GM19438 (cell line): ENCODE results near the gene SPARCL1.
A peak's percentile ranks its signal among the peaks of the same experiment; 100 is the strongest.
"Not testable (repeated sequence)": the region's sequence is repeated elsewhere in the genome, so short reads cannot be mapped to it uniquely, and the experiment has no call there.

ENCODE experiments used
- ATAC-seq: cut with Tn5 transposase; IDR thresholded peaks from one replicate; pipeline ENCODE4 v1.9.1; 2021; ENCODE audit warnings: low read depth; ENCODE audit not compliant: unreplicated experiment

Gene SPARCL1

DNA sequence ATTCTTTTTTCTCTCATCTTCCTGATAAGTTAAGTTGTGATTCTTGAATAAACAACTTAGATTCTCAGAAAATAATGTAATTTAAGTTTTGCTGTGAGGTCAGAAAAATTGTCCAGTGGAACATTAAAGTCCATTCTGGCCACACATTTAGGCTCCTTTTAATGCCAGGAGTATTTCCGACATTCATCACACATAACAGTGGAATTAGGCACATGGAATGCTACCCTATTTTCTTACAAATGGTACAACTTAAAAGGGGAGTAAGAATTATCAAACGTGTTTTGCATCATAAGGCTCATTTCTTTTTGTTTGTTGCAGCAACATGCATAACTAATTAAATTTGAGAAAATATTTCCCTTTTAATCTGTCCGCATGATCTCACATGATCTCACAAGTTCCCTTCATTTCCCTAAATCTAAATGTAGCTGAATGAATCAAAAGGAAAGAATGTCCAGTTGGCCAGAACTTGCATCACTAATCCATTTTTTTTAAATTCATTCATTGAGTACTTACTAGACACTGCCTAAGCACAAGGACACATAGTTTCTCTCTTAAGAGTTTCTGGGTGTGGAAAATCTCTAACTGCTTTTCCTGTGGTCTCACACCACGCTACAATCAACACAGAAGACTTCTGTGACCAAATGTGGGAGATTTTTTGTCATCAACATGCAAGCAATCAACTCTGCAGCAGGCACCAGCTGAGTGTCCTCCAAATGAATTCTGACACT is 22.0 kb downstream of the SPARCL1 start:
- no peak for ATAC-seq

DNA sequence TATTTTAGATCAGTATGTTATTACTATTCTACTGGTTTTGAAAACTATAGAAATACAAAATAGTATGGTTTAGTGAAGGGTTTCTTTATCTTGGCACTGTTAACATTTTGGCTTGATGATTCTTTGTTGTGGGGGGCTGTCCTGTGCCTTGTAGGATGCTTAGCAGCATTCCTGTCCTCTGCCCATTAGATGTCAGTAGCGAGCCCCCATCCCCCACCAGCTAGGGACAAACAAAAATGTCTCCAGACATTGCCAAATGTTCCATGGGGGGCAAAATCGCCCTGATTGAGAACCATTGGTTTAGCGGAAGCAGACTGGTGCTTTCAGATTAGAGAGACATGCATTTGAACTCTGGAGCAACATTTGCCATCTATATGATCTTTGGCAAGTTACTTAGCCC is 23.3 kb downstream of the SPARCL1 start:
- no peak for ATAC-seq

DNA sequence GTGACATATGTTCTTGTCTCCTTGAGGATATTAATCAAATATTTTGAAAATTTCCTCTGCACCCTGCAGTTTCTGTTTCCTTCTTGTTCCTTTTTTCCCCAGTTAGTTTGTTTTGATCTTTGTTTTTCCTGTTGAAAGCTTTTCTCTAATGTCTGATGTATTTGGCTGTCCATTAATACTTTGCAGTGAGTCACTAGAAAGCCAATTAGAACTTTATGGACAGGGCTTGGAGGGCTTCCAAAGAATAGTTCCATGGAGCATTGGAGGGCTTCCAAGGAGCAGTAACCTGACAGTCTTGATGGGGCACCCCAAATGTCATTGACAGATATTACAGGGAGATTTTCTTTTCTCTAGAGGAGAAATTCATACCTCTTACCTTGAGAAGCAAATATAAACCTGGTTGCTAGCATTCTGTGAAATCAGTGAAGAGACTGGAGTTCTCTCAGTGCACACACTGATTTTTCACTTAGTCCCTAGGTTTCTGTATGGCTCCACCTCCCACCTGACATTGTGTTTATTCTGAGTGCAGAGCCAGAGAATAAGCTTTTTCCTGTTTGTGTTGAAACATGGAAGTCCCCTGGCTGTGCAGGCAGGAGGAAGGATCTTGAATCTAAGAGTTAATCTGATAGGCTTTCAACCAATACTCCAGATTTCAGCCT is 26.5 kb downstream of the SPARCL1 start:
- ATAC-seq, result no peak

DNA sequence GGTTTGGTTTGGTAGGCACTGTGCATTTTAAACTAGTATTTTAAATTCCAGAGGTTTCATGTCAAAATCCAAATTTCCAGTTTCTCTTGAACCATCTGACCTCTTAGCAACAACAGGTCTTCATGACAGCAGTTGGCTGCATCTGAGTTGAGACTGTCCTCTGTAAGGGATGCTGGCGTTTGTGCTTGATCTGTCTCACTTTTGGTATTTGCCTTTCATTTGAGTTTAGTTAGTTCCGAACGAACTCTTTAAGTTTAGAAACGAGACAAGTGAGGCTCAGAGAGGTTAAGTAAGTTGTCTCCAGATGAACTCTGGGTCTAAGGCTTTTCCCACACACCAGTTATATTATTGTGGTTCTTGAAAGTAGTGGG is 29.1 kb downstream of the SPARCL1 start:
- peak; percentile 46 for ATAC-seq

DNA sequence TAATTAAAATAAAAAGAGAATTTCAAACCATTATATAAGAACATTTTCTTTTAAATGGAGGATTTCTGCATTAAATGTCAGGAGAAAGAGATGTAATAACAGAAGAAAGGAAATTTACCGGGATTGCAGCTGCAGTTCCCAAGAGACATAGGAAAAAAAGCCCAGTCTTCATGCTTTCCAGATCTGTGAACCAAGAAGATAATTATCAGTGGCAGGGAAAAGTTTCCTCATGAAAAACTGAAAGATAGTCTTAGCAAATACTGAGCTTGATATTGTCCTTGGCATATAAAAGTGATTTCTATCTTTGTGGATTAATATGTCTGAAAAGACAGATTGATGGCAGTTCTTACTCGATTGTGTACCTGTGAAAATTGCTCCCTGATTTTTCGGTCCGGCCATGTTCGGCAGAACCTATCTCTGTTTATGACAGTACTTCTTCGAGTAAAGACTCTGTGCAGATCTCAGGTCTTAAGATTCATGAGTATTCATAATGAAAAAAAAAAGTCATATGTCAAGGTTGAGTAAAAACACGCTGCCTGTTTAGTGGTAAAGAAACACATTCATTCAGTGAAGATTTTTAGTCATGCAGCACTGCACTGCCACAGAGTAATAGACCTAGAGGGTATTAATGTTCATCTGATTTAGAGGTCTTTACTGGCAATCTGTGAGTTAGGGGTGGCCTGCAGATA is 29.6 kb downstream of the SPARCL1 start:
- ATAC-seq, result peak; percentile 57

DNA sequence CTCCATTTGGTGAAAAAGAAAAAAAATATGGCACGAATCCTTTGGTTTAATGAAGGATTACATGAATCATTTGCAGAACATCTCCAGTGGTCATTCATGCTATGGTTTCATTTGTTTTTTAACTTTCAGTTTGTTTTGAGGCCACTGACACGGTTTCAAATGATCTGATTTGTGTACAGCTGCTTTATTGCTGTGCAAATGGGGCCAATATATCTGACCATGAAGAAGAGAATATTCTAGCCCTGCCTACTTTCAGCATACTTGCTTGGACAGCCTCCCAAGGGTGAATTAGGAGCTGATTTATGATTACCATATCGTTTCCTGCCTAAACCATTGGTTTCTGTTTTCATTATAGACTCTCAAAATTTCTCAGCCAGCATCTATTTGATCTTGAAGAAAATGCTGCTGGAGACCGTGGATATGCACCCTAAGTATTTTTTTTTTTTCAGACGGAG is 30.7 kb downstream of the SPARCL1 start:
- ATAC-seq, result peak; percentile 66

DNA sequence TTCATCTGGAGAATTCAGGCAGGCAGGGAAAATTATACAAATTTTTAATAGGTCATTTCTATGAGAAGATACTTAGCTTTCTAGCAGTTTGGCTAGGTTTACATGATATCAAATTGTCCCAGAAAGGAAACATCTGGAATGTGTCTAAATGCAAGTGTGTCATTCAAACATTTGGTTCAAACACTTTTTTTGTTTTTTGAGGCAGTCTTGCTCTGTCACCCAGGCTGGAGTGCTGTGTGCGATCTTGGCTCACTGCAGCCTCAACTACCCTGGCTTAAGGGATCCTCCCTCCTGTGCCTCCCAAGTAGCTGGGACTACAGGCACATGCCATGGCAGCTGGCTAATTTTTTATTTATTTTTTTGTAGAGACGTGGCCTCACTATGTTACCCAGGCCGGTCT is 31.6 kb downstream of the SPARCL1 start:
- no peak for ATAC-seq

DNA sequence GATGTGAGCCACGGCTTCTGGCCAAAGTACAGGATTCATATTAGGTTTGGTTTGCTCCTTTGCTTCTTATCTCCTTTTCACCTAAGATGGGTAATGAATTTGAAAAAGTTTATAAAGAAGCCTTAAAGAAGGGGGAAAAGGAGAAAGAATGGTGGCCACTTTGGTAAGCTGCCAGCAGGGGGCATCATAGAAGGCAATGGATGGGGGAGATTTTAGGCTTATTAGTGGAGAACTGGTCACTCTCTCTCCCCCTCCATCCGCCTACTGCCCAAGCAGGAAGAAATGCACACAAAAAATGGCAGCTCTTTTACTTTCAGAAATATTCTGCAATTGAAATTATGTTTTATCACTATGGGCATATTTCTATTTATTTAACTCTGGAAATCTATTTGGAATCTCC is 32.0 kb downstream of the SPARCL1 start:
- ATAC-seq, result no peak

DNA sequence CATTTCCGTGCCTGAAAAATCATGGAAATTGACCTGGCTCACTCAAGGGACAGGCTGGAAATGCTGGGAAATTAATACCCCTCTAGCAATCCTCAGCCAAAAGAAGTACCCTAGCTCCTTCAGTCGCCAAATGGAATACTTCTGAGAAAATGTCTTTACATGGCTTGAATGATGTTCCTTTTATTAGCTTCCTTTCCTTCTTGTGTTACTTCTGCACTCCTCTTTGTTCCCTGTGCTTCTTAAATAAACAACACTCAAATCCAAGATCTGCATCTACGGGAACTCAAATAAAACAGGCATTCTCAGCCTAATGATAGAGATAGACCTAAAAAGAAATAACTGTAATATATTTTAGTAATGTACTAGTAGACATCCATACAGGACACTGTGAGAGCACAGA is 36.1 kb downstream of the SPARCL1 start:
- ATAC-seq, result no peak

DNA sequence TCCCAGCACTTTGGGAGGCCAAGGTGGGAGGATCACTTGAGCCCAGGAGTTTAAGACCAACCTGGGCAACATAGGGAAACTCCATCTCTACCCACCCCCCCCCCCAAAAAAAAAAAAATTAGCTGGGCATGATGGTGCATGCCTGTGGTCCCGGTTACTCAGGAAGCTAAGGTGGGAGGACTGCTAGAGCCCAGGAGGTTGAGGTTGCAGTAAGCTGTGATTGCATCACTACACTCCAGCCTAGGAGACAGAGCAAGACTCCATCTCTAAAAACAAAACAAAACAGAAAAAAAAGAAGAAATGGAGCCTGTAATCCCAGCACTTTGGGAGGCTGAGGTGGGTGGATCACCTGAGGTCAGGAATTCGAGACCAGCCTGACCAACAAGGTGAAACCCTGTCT is 37.3 kb downstream of the SPARCL1 start:
- not testable (repeated sequence) for ATAC-seq

DNA sequence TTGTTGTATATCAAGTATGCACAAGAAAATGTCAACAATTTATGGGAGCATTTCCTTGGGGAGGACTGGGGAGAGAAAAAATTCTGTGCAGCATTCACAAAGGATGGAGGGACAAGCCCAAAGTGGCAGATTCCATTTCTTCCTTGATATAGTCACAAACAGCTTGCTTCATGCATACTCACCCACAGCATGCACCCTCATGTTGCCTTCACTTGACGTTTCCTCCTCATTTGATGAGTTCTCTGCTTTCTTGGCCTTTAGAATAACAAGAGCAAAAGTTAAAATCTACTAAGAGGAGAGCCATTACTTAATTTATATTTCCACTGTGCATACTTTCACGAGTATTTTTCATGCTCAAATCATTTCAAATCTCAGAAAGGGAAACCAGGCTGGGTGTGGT is 37.7 kb downstream of the SPARCL1 start:
- ATAC-seq, result no peak

DNA sequence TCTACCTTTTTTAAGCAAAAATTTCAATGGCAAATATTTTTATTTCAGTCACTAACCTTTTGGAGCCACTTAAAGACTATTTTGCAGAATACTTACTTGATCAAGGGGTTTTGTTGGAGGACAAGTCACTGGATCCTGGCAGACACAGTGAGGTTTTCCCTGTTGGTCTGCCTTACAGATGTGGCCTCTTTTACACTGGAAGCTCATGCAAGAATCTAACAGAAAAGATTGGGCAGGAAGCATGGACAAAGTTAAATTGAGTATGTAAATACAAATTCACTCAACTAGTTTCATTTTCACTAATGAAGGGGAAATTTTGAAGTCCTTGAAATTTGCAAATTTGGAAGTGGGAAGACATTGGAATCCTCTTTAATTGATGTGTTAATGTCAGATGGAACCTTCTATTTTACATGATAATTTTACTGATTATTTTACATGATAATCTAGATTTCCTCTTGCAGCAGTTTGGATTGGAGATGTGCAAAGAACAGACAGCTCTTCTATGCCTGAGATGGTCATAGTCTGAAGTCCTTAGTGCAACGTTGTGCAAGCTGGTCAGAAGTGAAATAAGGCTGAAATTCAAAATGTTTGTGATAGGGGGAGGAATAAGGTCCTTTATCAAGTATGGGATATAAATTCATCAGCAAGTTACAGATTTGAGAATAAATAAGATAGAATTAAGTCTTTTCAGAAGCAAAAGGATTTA is 38.4 kb downstream of the SPARCL1 start:
- ATAC-seq, result no peak

DNA sequence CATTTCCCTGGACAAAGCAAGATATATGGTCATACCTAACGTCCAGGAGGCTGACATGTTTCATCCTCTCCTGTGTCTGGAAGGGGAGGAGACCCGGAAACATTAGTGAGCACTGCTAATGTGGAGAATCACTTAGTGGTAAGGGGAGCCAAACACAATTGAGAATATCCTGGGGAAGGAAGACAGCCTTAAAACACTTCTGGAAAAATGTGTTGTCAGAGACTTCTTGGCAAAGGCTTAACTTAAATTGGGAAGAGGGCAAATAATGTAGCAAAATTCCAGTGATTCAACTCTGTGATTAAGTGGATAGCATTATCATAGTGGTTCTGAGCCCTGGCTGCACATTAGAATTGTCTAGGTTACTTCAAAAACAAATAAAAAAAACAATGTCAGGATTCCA is 39.5 kb downstream of the SPARCL1 start:
- no peak for ATAC-seq

DNA sequence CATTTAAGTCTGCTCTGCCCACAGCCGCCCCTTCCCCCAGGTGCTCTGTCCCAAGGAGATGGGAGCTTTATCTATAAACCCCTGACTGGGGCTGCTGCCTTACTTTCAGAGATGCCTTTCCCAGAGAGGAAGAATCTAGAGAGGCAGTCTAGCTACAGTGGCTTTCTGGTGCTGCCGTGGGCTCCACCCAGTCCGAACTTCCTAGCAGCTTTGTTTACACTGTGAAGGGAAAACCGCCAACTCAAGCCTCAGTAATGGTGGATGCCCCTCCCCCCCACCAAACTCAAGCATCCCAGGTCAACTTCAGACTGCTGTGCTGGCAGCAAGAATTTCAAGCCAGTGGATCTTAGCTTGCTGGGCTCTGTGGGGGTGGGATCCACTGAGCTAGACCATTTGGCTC is 40.5 kb downstream of the SPARCL1 start:
- not testable (repeated sequence) for ATAC-seq

DNA sequence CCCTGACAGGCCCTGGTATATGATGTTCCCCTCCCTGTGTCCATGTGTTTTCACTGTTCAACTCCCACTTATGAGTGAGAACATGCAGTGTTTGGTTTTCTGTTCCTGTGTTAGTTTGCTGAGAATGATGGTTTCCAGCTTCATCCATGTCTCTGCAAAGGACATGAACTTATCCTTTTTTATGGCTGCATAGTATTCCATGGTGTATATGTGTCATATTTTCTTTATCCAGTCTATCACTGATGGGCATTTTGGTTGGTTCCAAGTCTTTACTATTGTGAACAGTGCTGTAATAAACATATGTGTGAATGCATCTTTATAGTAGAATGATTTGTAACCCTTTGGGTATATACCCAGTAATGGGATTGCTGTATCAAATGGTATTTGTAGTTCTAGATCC is 45.9 kb downstream of the SPARCL1 start:
- ATAC-seq, result not testable (repeated sequence)

DNA sequence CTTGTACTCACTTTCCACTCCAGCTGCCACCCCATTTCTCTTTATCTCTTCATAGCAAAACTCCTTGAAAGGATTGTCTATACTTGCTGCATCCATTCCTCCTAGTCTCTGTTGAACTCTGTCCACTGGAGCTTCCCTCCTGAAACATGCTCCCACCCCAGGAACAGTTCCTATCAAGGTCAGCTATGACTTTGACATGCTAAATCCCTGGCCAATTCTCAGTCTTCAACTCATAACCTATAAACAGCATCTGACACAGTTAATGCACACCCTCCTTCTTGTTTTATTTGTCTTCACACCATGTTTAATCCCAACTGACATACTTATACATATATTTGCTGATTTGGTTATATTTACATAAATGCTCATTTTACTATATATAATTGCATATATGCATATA is 47.8 kb downstream of the SPARCL1 start:
- no peak for ATAC-seq

DNA sequence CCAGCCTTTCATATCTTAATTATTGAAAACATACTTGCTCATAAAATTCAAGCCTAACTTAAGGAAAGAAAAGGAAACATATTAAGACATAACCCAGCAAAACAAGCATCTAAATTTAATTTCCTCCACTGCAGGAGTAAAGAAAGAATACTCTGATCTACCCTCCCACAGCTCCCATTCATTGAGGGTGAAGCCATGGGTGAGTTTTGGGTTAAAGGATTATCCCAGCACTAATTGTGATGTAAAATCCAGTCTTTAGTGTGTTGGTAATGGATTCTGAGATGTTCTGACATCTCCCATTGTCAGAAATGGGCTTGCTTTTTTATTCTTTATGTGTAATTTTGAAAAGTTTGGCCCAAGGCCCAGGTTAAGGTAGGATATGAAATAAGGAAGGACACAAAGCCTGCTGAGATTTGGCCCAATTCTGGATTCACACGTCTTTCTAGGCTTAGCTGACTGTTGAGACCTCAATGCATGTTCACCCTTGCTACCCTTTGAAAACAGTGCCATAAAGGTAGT is 50.4 kb downstream of the SPARCL1 start:
- no peak for ATAC-seq

DNA sequence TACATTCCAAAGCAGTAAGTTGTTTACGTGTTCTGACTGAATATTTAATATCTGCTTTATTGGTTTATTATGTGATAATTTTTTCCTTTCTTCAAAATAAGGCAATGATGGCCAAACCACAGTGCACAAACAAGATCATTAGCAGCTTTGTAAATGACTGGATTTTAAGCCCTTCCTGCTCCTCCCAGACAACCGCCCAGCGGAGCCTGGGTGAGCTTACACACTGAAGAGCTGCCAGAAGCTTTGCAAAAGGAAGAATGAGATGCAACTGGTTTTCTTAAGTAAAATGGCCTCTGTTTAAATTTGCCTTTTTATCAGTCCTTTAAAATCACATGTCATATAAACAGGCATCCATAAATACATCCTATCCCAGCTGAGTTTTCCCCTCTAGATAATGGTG is 52.2 kb downstream of the SPARCL1 start:
- no peak for ATAC-seq

DNA sequence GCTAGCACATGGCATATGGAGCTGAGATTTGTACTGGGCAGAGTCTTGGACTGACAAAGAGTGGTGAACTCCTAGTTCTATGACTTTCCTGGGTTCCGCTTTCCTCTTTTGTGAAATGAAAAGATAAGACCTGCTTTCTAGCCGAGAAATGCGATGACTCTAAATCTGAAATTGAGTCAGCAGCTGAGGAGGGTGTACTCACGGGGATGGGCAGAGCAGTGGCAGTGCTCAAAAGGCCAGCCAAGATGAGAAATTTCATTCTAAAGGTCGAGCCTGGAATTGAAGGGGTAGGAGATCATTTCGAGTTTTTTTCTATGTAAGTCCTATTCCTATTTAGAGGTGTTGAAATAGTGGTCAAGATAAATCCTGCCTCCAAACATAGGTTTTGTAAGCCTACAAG is 59.8 kb downstream of the SPARCL1 start:
- ATAC-seq, result no peak

DNA sequence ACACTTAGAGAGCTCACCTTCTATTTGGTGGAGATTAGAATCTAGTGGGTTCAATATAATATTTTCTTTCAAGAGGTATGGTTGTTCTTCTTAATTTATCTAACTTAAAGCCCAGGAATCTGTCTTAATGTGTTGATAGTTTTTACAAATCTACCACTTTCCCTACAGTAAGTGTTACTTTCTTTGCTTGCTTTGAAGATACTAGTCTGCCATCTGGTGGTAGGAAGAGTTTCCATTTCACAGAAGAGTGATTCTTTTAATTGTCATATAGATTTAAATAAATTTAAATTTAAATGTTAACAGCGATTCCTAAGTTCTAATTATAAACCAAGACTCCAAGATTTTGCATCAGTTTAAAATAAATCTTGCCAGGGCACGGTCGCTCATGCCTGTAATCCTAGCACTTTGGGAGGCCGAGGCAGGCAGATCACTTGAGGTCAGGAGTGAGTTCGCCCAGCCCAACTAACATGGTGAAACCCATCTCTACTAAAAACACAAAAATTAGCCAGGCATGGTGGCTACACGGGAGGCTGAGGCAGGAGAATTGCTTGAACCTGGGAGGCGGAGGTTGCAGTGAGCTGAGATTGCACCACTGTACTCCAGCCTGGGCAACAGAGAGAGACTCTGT is 63.3 kb downstream of the SPARCL1 start:
- no peak for ATAC-seq

DNA sequence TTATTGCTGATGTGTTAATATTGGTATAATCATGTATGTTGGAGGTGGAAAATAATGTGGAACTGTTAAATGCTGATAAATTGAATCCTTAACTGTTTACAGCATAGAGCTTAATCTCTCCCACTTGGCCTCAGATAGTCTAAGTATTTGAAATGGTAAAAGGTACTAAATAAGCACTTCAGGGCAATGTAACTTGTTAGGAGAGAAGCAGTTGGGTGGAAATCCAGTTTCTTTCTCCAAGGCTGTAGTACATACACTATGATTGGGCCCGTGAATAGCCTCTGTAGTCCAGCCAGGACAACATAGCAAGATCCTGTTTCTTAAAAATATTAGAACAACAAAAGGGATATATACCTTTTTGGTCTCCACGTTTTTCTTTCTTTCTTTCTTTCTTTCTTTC is 67.1 kb downstream of the SPARCL1 start:
- ATAC-seq, result no peak
